Activated naive CD8-positive, alpha-beta T cell (primary cell): ENCODE results near the gene NID1.
"Not testable (repeated sequence)": the region's sequence is repeated elsewhere in the genome, so short reads cannot be mapped to it uniquely, and the experiment has no call there.

Source experiments
- H3K27ac Mint-ChIP-seq: one replicate; pipeline ENCODE4 v1.8.0; 2021; ENCODE audit warnings: mixed read lengths
- H3K27me3 Mint-ChIP-seq: one replicate; pipeline ENCODE4 v1.8.0; 2021; ENCODE audit warnings: mixed read lengths
- H3K36me3 Mint-ChIP-seq: one replicate; pipeline ENCODE4 v1.8.0; 2021; ENCODE audit warnings: mixed read lengths
- H3K4me1 Mint-ChIP-seq: one replicate; pipeline ENCODE4 v1.8.0; 2021; ENCODE audit warnings: low read depth, mixed read lengths
- H3K4me3 Mint-ChIP-seq: one replicate; pipeline ENCODE4 v1.8.0; 2021; ENCODE audit warnings: mild to moderate bottlenecking, mixed read lengths
- H3K9me3 Mint-ChIP-seq: one replicate; pipeline ENCODE4 v1.8.0; 2021; ENCODE audit warnings: low read depth, mixed read lengths

NID1 gene

DNA sequence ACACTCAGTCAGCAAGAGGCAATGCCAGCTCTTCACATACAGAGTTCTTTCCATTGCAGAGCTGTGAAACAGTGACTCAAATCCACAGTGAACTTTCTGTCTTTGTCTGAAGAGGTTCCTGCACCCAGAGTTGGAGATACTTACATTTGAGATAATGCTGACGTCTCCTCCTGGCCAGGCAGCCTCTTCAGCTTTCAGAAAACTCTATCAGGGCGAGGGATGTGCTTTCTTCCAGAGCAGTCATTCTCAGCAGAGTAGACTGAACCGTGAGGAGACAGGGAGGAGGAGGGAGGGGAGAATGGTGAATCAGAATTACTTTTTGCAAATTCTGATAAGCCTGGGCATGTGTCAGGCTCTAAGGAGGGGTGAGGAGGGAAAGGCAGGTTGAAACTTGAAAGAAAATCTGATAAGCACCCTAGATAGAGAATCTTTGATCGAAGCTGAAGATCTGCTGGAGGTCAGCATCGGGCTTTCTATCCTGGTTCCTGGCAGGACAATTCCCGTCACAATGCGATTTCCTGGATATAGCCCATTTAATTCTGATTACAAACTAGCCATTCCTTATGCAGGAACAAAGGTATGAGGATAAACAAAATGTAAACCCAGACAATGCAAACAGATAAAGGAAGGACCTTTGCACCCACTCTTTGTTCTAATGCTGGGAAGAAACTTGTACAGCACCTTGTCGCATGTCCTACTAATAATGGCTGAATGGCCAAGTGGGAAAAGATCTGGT, 18.9 kb upstream of the NID1 start:
- Mint-ChIP-seq H3K4me1 (no peaks in the 10 kb centered on the region), H3K27ac (no peak overlapping the region), H3K27me3 (peaks cover 3% of the 10 kb centered on the region), H3K9me3 (no peaks in the 10 kb centered on the region), H3K4me3 (no peak overlapping the region), H3K36me3 (no peaks in the 10 kb centered on the region)

DNA sequence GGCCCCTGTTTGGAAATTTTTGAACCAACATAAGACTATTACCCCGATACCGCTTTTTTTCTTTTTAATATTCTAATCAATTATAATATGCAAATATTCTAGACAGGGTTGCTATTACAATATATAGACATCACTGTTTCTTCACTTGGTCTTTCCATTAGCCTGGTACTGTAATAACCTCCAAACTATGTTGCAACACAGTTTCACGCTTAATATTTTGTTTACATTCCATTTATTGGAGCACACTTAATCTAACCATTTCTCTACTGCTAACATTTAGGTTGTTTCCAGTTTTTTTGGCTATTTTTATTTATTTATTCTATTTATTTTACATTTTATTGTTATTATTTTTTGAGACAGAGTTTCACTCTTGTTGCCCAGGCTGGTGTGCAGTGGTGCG, 17.6 kb upstream of the NID1 start:
- H3K27me3 Mint-ChIP-seq, result peaks cover under 1% of the 10 kb centered on the region
- H3K9me3 Mint-ChIP-seq, result no peaks in the 10 kb centered on the region
- H3K36me3 Mint-ChIP-seq, result no peaks in the 10 kb centered on the region
- no peak overlapping the region for H3K4me3 Mint-ChIP-seq
- H3K27ac Mint-ChIP-seq, result no peak overlapping the region
- no peaks in the 10 kb centered on the region for H3K4me1 Mint-ChIP-seq

GRCh38 chr1:236081546-236082227, 16.8 kb upstream of the NID1 start:
- H3K9me3 Mint-ChIP-seq, result no peaks in the 10 kb centered on the region
- no peak overlapping the region for H3K4me3 Mint-ChIP-seq
- H3K27me3 Mint-ChIP-seq, result no peaks in the 10 kb centered on the region
- no peaks in the 10 kb centered on the region for H3K36me3 Mint-ChIP-seq
- no peaks in the 10 kb centered on the region for H3K4me1 Mint-ChIP-seq
- no peak overlapping the region for H3K27ac Mint-ChIP-seq

- no peaks in the 10 kb centered on the region for H3K36me3 Mint-ChIP-seq
- no peaks in the 10 kb centered on the region for H3K4me1 Mint-ChIP-seq
- H3K9me3 Mint-ChIP-seq, result no peaks in the 10 kb centered on the region
- H3K4me3 Mint-ChIP-seq, result no peak overlapping the region
- no peak overlapping the region for H3K27ac Mint-ChIP-seq
- H3K27me3 Mint-ChIP-seq, result no peaks in the 10 kb centered on the region
Observed at GRCh38 chr1:236079703-236080102, 14.8 kb upstream of the NID1 start.

DNA sequence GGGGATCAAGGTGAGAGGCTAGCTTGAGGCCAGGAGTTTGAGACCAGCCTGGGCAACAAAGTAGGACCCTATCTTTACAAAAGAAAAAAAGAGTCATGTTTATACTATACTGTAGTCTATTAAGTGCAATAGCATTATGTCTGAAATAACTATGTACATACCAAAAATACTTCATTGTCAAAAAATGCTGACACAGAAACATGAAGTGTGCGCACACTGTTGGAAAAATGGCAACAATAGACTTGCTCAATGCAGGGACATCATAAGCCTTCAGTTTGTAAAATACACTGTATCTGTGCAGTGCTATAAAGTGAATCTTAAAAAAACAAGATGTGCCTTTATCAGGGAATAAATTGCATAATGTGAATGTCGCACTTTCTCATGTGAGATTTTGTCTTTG, 14.1 kb upstream of the NID1 start:
- Mint-ChIP-seq H3K4me1 (no peaks in the 10 kb centered on the region), H3K36me3 (no peaks in the 10 kb centered on the region), H3K27me3 (no peaks in the 10 kb centered on the region), H3K9me3 (no peaks in the 10 kb centered on the region), H3K27ac (no peak overlapping the region), H3K4me3 (no peak overlapping the region)

DNA sequence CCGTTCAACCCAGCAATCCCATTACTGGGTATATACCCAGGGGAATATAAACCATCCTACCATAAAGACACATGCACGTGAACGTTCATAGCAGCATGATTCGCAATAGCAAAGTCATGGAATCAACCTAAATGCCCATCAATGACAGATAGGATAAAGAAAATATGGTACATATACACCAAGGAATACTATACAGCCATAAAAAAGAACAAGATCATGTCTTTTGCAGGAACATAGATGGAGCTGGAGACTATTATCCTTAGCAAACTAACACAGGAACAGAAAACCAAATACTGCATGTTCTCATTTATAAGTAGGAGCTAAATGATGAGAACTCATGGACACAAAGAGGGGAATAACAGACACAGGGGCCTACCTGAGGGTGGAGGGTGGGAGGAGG, 13.2 kb upstream of the NID1 start:
- H3K27ac Mint-ChIP-seq, H3K9me3 Mint-ChIP-seq, H3K4me3 Mint-ChIP-seq, H3K27me3 Mint-ChIP-seq, H3K4me1 Mint-ChIP-seq, H3K36me3 Mint-ChIP-seq: not testable (repeated sequence)

DNA sequence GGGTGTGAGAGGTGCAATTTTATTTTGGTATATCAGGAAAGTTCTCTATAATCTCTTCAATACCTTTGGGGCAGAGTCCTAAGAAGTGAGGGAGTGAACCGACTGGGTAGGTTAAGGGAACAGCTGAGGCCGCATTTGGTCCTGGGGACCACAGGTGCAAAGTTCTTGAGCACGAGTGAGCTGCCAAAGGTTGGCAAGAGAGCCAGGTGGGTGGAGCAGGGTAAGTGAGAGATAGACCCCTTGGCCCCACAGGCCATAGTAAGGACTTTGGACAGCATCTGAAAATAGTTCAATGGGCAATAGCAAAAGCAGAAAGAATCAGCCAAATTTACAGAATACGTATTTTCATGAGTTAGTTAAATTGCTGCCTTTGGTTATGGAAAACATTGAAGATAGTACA, 11.0 kb upstream of the NID1 start:
- no peaks in the 10 kb centered on the region for H3K36me3 Mint-ChIP-seq
- H3K4me3 Mint-ChIP-seq, result no peak overlapping the region
- H3K9me3 Mint-ChIP-seq, result no peaks in the 10 kb centered on the region
- H3K4me1 Mint-ChIP-seq, result no peaks in the 10 kb centered on the region
- H3K27me3 Mint-ChIP-seq, result no peaks in the 10 kb centered on the region
- H3K27ac Mint-ChIP-seq, result no peak overlapping the region

DNA sequence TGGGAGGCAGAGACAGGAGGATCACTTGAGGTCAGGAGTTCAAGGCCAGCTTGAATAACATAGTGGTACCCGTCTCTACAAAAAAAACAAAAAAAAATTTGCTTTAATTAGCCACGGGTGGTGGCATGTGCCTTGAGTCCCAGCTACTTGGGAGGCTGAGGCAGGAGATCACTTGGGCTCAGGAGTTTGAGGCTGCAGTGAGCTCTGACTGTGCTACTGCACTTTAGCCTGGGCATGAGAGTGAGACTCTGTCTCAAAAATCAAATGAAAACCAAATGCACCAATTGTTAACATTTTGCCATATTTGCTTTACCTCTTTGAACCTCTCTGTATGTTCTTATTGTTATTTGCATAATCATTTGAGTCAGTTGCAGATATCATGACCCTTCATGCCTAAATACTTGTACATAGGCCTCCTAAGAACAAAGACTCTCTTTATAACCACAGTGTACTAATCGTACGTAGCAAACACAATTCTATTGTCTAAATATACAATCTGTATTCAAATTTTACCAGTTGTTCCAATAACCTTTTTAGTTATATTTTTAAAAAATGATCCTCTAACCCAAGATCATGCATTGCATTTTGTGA, 8.5 kb upstream of the NID1 start:
- H3K27me3 Mint-ChIP-seq, result peaks cover 3% of the 10 kb centered on the region
- no peaks in the 10 kb centered on the region for H3K9me3 Mint-ChIP-seq
- no peaks in the 10 kb centered on the region for H3K4me1 Mint-ChIP-seq
- H3K4me3 Mint-ChIP-seq, result no peak overlapping the region
- H3K27ac Mint-ChIP-seq, result no peak overlapping the region
- H3K36me3 Mint-ChIP-seq, result no peaks in the 10 kb centered on the region

DNA sequence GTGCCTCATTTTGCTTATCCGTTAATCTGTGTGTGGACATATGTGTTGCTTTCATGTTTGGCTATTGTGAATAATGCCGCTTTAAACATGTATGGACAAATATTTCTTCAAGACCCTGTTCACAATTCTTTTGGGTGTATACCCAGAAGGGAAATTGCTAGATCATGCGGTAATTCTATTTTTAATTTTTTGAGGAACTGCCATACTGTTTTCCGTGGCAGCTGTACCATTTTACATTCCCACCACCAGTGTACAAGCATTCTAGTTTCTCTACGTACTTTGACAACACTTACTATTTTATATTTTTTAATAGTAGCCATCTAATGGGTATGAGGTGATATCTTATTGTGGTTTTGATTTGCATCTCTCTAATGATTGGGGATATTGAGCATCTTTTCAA, 7.1 kb upstream of the NID1 start:
- no peak overlapping the region for H3K27ac Mint-ChIP-seq
- no peaks in the 10 kb centered on the region for H3K9me3 Mint-ChIP-seq
- H3K36me3 Mint-ChIP-seq, result no peaks in the 10 kb centered on the region
- H3K4me1 Mint-ChIP-seq, result peaks cover 5% of the 10 kb centered on the region
- H3K4me3 Mint-ChIP-seq, result no peak overlapping the region
- H3K27me3 Mint-ChIP-seq, result peaks cover 3% of the 10 kb centered on the region

GRCh38 chr1:236070753-236071152, 5.9 kb upstream of the NID1 start:
- Mint-ChIP-seq H3K4me3 (no peak overlapping the region), H3K27ac (no peak overlapping the region), H3K9me3 (no peaks in the 10 kb centered on the region), H3K4me1 (peaks cover 18% of the 10 kb centered on the region), H3K36me3 (no peaks in the 10 kb centered on the region), H3K27me3 (peaks cover 5% of the 10 kb centered on the region)

DNA sequence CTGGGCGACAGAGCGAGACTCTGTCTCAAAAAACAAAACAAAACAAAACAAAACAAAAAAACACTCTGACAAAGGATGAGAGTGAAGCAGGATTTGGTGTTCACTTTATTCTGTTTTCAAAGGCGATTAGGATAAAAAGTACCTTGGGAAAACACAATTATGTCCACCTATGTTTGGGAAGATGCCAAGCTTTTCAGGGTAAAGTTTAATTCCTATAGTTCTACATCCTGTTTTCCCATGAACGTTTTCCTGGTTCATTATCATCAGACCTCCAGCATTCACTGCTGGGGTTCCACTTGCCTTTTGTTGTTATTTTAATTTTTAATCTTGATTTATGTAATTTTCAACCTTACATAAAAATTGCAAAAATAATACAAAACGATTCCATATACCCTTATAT, 4.9 kb upstream of the NID1 start:
- peaks cover 7% of the 10 kb centered on the region for H3K27me3 Mint-ChIP-seq
- no peak overlapping the region for H3K27ac Mint-ChIP-seq
- no peaks in the 10 kb centered on the region for H3K9me3 Mint-ChIP-seq
- peaks cover 22% of the 10 kb centered on the region for H3K4me1 Mint-ChIP-seq
- H3K4me3 Mint-ChIP-seq, result no peak overlapping the region
- no peaks in the 10 kb centered on the region for H3K36me3 Mint-ChIP-seq

GRCh38 chr1:236067854-236068454, 3.1 kb upstream of the NID1 start:
- H3K9me3 Mint-ChIP-seq, result no peaks in the 10 kb centered on the region
- H3K4me3 Mint-ChIP-seq, result no peak overlapping the region
- peaks cover 25% of the 10 kb centered on the region for H3K4me1 Mint-ChIP-seq
- H3K27me3 Mint-ChIP-seq, result peaks cover 10% of the 10 kb centered on the region
- no peaks in the 10 kb centered on the region for H3K36me3 Mint-ChIP-seq
- H3K27ac Mint-ChIP-seq, result no peak overlapping the region

- H3K4me3 Mint-ChIP-seq, result peak overlapping the region; percentile 71
- peak overlapping the region; percentile 7 for H3K27ac Mint-ChIP-seq
- H3K4me1 Mint-ChIP-seq, result peaks cover 25% of the 10 kb centered on the region
- H3K9me3 Mint-ChIP-seq, result no peaks in the 10 kb centered on the region
- H3K36me3 Mint-ChIP-seq, result no peaks in the 10 kb centered on the region
- peaks cover 13% of the 10 kb centered on the region for H3K27me3 Mint-ChIP-seq
Observed at GRCh38 chr1:236066828-236067386, 2.0 kb upstream of the NID1 start.

DNA sequence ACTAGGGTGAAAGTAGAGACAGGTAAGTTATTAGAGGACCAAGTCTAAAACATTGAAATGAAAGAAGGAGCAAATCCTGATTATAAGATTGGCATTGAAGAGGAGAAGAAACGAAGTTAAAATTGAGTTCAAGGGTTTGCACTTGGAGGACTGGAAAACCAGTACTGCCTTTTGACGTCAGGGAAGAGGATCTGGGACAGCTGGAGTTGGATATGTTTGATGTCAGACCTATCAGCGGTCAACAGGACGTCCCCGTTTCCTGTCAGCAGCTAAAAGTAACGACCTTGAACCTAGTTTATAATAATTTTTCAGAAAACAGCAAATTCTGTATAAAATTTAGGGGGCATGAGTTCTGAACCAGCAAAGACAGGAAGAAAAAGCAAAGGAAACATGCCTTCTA, 1.2 kb upstream of the NID1 start:
- H3K4me3 Mint-ChIP-seq, result peak overlapping the region; percentile 71
- H3K4me1 Mint-ChIP-seq, result peaks cover 25% of the 10 kb centered on the region
- H3K9me3 Mint-ChIP-seq, result no peaks in the 10 kb centered on the region
- H3K27me3 Mint-ChIP-seq, result peaks cover 19% of the 10 kb centered on the region
- no peak overlapping the region for H3K27ac Mint-ChIP-seq
- no peaks in the 10 kb centered on the region for H3K36me3 Mint-ChIP-seq

DNA sequence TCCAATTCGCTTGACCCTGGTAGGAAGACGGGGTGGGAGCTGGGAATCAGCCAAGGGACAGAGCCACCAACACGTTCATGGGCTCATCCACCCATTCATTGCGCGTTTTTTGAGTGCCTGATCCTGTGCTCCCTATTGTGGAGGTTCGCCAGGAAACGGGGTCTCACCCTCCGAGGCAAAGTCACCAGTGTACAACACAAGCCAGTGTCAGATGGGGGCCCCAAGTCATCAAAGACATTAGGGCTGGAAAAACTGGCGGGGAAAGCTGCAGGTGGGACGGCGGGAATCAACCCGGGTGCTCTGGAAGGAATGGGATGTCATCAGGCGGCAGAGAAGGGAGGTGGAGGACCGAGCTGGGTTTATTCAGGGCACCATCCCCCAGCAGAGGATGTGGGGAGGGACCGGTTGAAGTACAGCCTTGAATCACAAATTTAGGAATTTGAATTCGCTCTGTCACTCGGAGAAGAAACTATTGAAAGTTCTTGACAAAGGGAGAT, 667 bp upstream of the NID1 start:
- peaks cover 18% of the 10 kb centered on the region for H3K27me3 Mint-ChIP-seq
- H3K27ac Mint-ChIP-seq, result no peak overlapping the region
- H3K36me3 Mint-ChIP-seq, result no peaks in the 10 kb centered on the region
- peak overlapping the region; percentile 71 for H3K4me3 Mint-ChIP-seq
- peaks cover 25% of the 10 kb centered on the region for H3K4me1 Mint-ChIP-seq
- H3K9me3 Mint-ChIP-seq, result no peaks in the 10 kb centered on the region
